Lung (tissue), 12 donors: ENCODE measurements around the gene TRPM3. TPM values are rescaled to one million over a fixed set of nuclear protein-coding genes. Genes with fewer than 3 reads are reported as not detected.

Source experiments
- ATAC-seq: fragments of 200-7000 bp; cut with Tn5 transposase; one replicate; pipeline ENCODE4 v1.9.1; 2020; ENCODE audit warnings: moderate number of reproducible peaks; ENCODE audit not compliant: insufficient read depth, low FRiP score
- DNase-seq, 3 donors: peaks; one replicate each; pipeline ENCODE4 v3.0.0-alpha.2; 2013 to 2017
- H3K27ac ChIP-seq, 2 donors: one replicate each; pipeline ENCODE4 v1.5.1; 2013; ENCODE audit warnings: mild to moderate bottlenecking in 2 of 2, moderate library complexity in 2 of 2, control low read depth in 1 of 2, inconsistent platforms in 1 of 2, low read depth in 1 of 2, low read length in 1 of 2
- H3K27me3 ChIP-seq, 3 donors: one replicate each; pipeline ENCODE4 v1.5.1; 2013; ENCODE audit warnings: low read length in 2 of 3; ENCODE audit not compliant: control insufficient read depth in 3 of 3, insufficient read depth in 3 of 3
- H3K36me3 ChIP-seq, 4 donors: one replicate each; pipeline ENCODE4 v1.5.1; 2013; ENCODE audit warnings: low read length in 4 of 4, mild to moderate bottlenecking in 1 of 4, moderate library complexity in 1 of 4; ENCODE audit not compliant: control insufficient read depth in 4 of 4, insufficient read depth in 4 of 4
- H3K4me1 ChIP-seq, 5 donors: one replicate each; pipeline ENCODE4 v1.5.1; 2013; ENCODE audit warnings: low read length in 5 of 5, mild to moderate bottlenecking in 2 of 5, moderate library complexity in 1 of 5; ENCODE audit not compliant: control insufficient read depth in 5 of 5, insufficient read depth in 5 of 5
- H3K4me3 ChIP-seq: one replicate; pipeline ENCODE4 v1.5.1; 2013; ENCODE audit warnings: mild to moderate bottlenecking, control low read depth, moderate library complexity
- H3K9ac ChIP-seq, 2 donors: one replicate each; pipeline ENCODE4 v1.5.1; 2013; ENCODE audit warnings: low read length in 2 of 2, control low read depth in 1 of 2; ENCODE audit not compliant: insufficient read depth in 1 of 2
- H3K9me3 ChIP-seq, 4 donors: one replicate each; pipeline ENCODE4 v1.5.1; 2013; ENCODE audit warnings: low read length in 3 of 4, mild to moderate bottlenecking in 1 of 4, moderate library complexity in 1 of 4; ENCODE audit not compliant: control insufficient read depth in 4 of 4, insufficient read depth in 3 of 4
- CTCF ChIP-seq: IDR thresholded peaks from 2 replicates; pipeline ENCODE4 v1.5.1; 2012; ENCODE audit warnings: mild to moderate bottlenecking; ENCODE audit errors: control extremely low read depth, extremely low read depth
- WGBS, 2 donors: extraction: QIAGEN DNeasy Blood & Tissue Kit; methylation state at CpG; one replicate each; pipeline ENCODE4 v1.1.7; 2013; 5-methylcytosine and 5-hydroxymethylcytosine counted together
- polyA plus RNA-seq, 2 donors: library from polyadenylated mRNA; stranded (reverse); fragments of 200-250 nt; gene quantifications; one replicate each; pipeline ENCODE4 v1.2.1, GENCODE V29; 2013
- total RNA-seq, 2 donors: library from RNA; depleted of rRNA in 1 of 2; stranded (reverse); fragments of >200 nt in 1 of 2; gene quantifications; one replicate each; pipeline ENCODE4 v1.2.1, GENCODE V29; 2014 to 2021
- donor health status: control.
- donor health status: control.
- donor health status: Bipolar disorder and iron deficiency.
- donor health status: healthy.
- donor health status: DM: yes; HTN: yes; CAD: no.

Gene TRPM3
- total and polyA plus RNA-seq, 4 donors, result 0.02 to 1.4 (median 0.49) TPM; not detected in 1

- TF ChIP-seq CTCF, result no peak
- H3K36me3 ChIP-seq, result no peaks in the 10 kb centered on the region
- H3K27me3 ChIP-seq, result no peaks in the 10 kb centered on the region
- no peaks in the 10 kb centered on the region for H3K4me1 ChIP-seq
- no peak overlapping the region for H3K9ac ChIP-seq
- H3K4me3 ChIP-seq, result no peak overlapping the region
- DNase-seq, result no peak
- WGBS, 2 donors, result 70 to 88% methylated on average over 6 of the region's 6 CpGs
- no peak for ATAC-seq
- peaks cover 0 to 2% (median 0%) of the 10 kb centered on the region in 4 donors for H3K9me3 ChIP-seq
- no peak overlapping the region for H3K27ac ChIP-seq
Observed at GRCh38 chr9:70701163-70701562, 420.3 kb downstream of the TRPM3 start.

GRCh38 chr9:70696694-70697335, 424.6 kb downstream of the TRPM3 start:
- 57 to 69% methylated on average over 6 of the region's 6 CpGs for WGBS, 2 donors
- H3K27me3 ChIP-seq, result no peaks in the 10 kb centered on the region
- H3K9ac ChIP-seq, result no peak overlapping the region
- peaks cover 0 to 3% (median 0%) of the 10 kb centered on the region in 4 donors for H3K9me3 ChIP-seq
- no peak for DNase-seq
- H3K4me1 ChIP-seq, result no peaks in the 10 kb centered on the region
- no peaks in the 10 kb centered on the region for H3K36me3 ChIP-seq
- no peak for ATAC-seq
- no peak for TF ChIP-seq CTCF
- no peak overlapping the region for H3K27ac ChIP-seq
- no peak overlapping the region for H3K4me3 ChIP-seq

- no peaks in the 10 kb centered on the region for H3K36me3 ChIP-seq
- no peaks in the 10 kb centered on the region for H3K27me3 ChIP-seq
- H3K27ac ChIP-seq, result no peak overlapping the region
- 80 to 97% methylated on average over 5 of the region's 5 CpGs for WGBS, 2 donors
- H3K4me1 ChIP-seq, result no peaks in the 10 kb centered on the region
- no peak for DNase-seq
- H3K4me3 ChIP-seq, result no peak overlapping the region
- TF ChIP-seq CTCF, result no peak
- H3K9ac ChIP-seq, result no peak overlapping the region
- H3K9me3 ChIP-seq, result peaks cover 0 to 2% (median 0%) of the 10 kb centered on the region in 4 donors
- no peak for ATAC-seq
Observed at GRCh38 chr9:70694758-70695157, 426.7 kb downstream of the TRPM3 start.

- peaks cover 0 to 2% (median 0%) of the 10 kb centered on the region in 4 donors for H3K9me3 ChIP-seq
- DNase-seq (no peak), ATAC-seq (no peak)
- no peaks in the 10 kb centered on the region for H3K36me3 ChIP-seq
- WGBS, 2 donors, result 80 to 96% methylated on average over 1 of the region's 1 CpG
- H3K27me3 ChIP-seq, result no peaks in the 10 kb centered on the region
- no peaks in the 10 kb centered on the region for H3K4me1 ChIP-seq
- TF ChIP-seq CTCF, result no peak
- no peak overlapping the region for H3K4me3 ChIP-seq
- no peak overlapping the region for H3K27ac ChIP-seq
- no peak overlapping the region for H3K9ac ChIP-seq
Observed at GRCh38 chr9:70693186-70693585, 428.2 kb downstream of the TRPM3 start.
